K562 (cell line): ENCODE measurements around the gene CHST14. TPM values are rescaled to one million over a fixed set of nuclear protein-coding genes. Genes with fewer than 3 reads are reported as not detected.

Experiments used
- AFF1 ChIP-seq, 2 experiments: fragments of 450-650 bp; IDR thresholded peaks; 2 replicates each; pipeline ENCODE4 v1.6.1; 2018; ENCODE audit warnings: mild to moderate bottlenecking in 2 of 2, low read depth in 1 of 2; ENCODE audit not compliant: partially characterized antibody in 2 of 2
- ETV1 ChIP-seq: fragments of 450-650 bp; conservative IDR thresholded peaks from 2 replicates; pipeline ENCODE4 v1.6.1; 2016; ENCODE audit warnings: missing genetic modification characterization, control low read depth, low read depth, missing compliant biosample characterization
- HES1 ChIP-seq: fragments of 450-650 bp; IDR thresholded peaks from 2 replicates; pipeline ENCODE4 v1.6.1; 2016; ENCODE audit warnings: low read depth, mild to moderate bottlenecking, moderate library complexity
- HMGXB4 ChIP-seq: sonication (generic); formaldehyde crosslinking; IDR thresholded peaks from 2 replicates; pipeline ENCODE4 v1.8.1; 2023; ENCODE audit warnings: mild to moderate bottlenecking, missing genetic modification reagents
- HNRNPK ChIP-seq: fragments of 200-400 bp; formaldehyde crosslinking; IDR thresholded peaks from one replicate; pipeline ENCODE4 v1.6.1; 2018; ENCODE audit warnings: mild to moderate bottlenecking, low read depth, low read length; ENCODE audit not compliant: poor library complexity, severe bottlenecking
- KDM1A ChIP-seq, 2 experiments: fragments of 450-650 bp; IDR thresholded peaks; 2 replicates each; pipeline ENCODE4 v1.6.1; 2016; ENCODE audit warnings: mild to moderate bottlenecking in 2 of 2
- KDM2B ChIP-seq: fragments of 250-450 bp; sonication (Bioruptor Pico); IDR thresholded peaks from 2 replicates; pipeline ENCODE4 v1.8.0; 2021; ENCODE audit warnings: mild to moderate bottlenecking, moderate library complexity
- PHF8 ChIP-seq: fragments of 200-600 bp; sonication (generic); IDR thresholded peaks from 2 replicates; pipeline ENCODE4 v1.6.1; 2012; ENCODE audit warnings: mixed run types, mild to moderate bottlenecking, inconsistent platforms, low read length, moderate library complexity, borderline replicate concordance
- RBFOX2 ChIP-seq: fragments of 200-400 bp; formaldehyde crosslinking; IDR thresholded peaks from 2 replicates; pipeline ENCODE4 v1.6.1; 2017; ENCODE audit warnings: low read depth, mild to moderate bottlenecking, low read length, moderate library complexity
- SPI1 ChIP-seq: IDR thresholded peaks from 2 replicates; pipeline ENCODE4 v1.6.1; 2011; ENCODE audit warnings: low read depth, low read length, control low read depth, borderline replicate concordance
- UBTF ChIP-seq, 2 experiments: IDR thresholded peaks; 2 replicates each; pipeline ENCODE4 v1.6.1; 2012; ENCODE audit warnings: improper control_type of control experiment in 2 of 2, low read depth in 2 of 2, low read length in 2 of 2, borderline replicate concordance in 1 of 2
- ZBTB5 ChIP-seq: fragments of 450-650 bp; IDR thresholded peaks from 2 replicates; pipeline ENCODE4 v1.6.1; 2017; ENCODE audit warnings: antibody characterized with exemption
- ZNF79 ChIP-seq: fragments of 250-450 bp; sonication (Bioruptor Pico); IDR thresholded peaks from 2 replicates; pipeline ENCODE4 v1.4.0; 2020; ENCODE audit warnings: low read depth, mild to moderate bottlenecking, moderate library complexity
- polyA plus RNA-seq, 8 experiments: library from polyadenylated mRNA; depleted of rRNA in 4 of 8; stranded (reverse) in 5 of 8; unstranded in 3 of 8; fragments of >200 nt; fragmentation: Nextera tagmentation in 2 of 8; fragmentation: Illumina TruSeq in 1 of 8; extraction: Ambion mirVana in 2 of 8; extraction: Trizol in 1 of 8; gene quantifications; 2 replicates each; pipeline versions ENCODE4 v1.2.1 to v1.2.3, GENCODE V29; 2011 to 2014; ENCODE audit warnings: inconsistent platforms in 1 of 8, missing spikeins in 1 of 8
- total RNA-seq, 7 experiments: library from RNA; depleted of rRNA in 6 of 7; stranded (reverse); fragments of >200 nt in 6 of 7; fragmentation: Illumina TruSeq in 2 of 7; extraction: Trizol in 2 of 7; gene quantifications; 2 replicates each; pipeline versions ENCODE4 v1.2.1 to v1.2.3, GENCODE V29; 2011 to 2021; ENCODE audit warnings: low replicate concordance in 1 of 7

The CHST14 gene
- total and polyA plus RNA-seq, 9 of the 15 experiments (the other 6 are each of a cell fraction or from before 2014, with no cell fraction given), result 1.6 to 12.1 (median 4.5) TPM

GRCh38 chr15:40439960-40440742 lies 30.6 kb upstream of the CHST14 start (continued):
- TF ChIP-seq AFF1 (IDR thresholded peaks at IDR 0.05; ENCODE audit: low read depth in 1 of 2, partially characterized antibody in 2 of 2), result peak in 1 of 2 experiments; percentile 46
- TF ChIP-seq HMGXB4 (CRISPR knock-in tag), result no peak
- peak; percentile 19; the same call in 1 of the 2 replicates for TF ChIP-seq PHF8
- TF ChIP-seq KDM1A (IDR thresholded peaks at IDR 0.05), result peak in 1 of 2 experiments; percentile 23; a peak in 1 of 4 replicates
- no peak for TF ChIP-seq HNRNPK
- TF ChIP-seq ZBTB5, result no peak
- TF ChIP-seq HES1, result no peak
- TF ChIP-seq UBTF (IDR thresholded peaks at IDR 0.05; ENCODE audit: borderline replicate concordance in 1 of 2, low read depth in 2 of 2, low read length in 2 of 2), result peak; percentile 41 to 93; a peak in 2 of 4 replicates
- TF ChIP-seq ZNF79 (CRISPR knock-in tag), result no peak
- no peak; the same call in 1 of the 2 replicates for TF ChIP-seq RBFOX2
- TF ChIP-seq SPI1, result no peak
- TF ChIP-seq KDM2B, result no peak
- TF ChIP-seq ETV1 (tag), result no peak
